Omental fat pad (tissue), 4 donors: ENCODE measurements around the gene ZNF609. TPM values are rescaled to one million over a fixed set of nuclear protein-coding genes. Genes with fewer than 3 reads are reported as not detected.
"Not testable (repeated sequence)": the region's sequence is repeated elsewhere in the genome, so short reads cannot be mapped to it uniquely, and the experiment has no call there.

Experiments
- ATAC-seq: fragments of 150-250 bp; one replicate; pipeline ENCODE4 v1.9.1; 2016; ENCODE audit warnings: mild to moderate bottlenecking, moderate library complexity; ENCODE audit not compliant: low FRiP score
- DNase-seq: peaks from one replicate; pipeline ENCODE4 v3.0.0-alpha.2; 2019; ENCODE audit warnings: low spot score
- total RNA-seq, 4 donors: library from RNA; depleted of rRNA; stranded (reverse); fragments of >200 nt; gene quantifications; one replicate each; pipeline ENCODE4 v1.1.0, GENCODE V29; 2016
- TF ChIP-seq, protein P1 (sequence below), 3 donors: fragments of 450-650 bp; IDR thresholded peaks; one replicate each; pipeline ENCODE4 v1.5.1; 2016 to 2017; ENCODE audit warnings: antibody characterized with exemption in 3 of 3, mild to moderate bottlenecking in 3 of 3, moderate library complexity in 2 of 3

Gene ZNF609
- total RNA-seq, 4 donors from 2014 or later: 26.1 to 32.4 (median 29.6) TPM

- ATAC-seq (no peak), DNase-seq (no peak)
- TF ChIP-seq, protein P1, sequence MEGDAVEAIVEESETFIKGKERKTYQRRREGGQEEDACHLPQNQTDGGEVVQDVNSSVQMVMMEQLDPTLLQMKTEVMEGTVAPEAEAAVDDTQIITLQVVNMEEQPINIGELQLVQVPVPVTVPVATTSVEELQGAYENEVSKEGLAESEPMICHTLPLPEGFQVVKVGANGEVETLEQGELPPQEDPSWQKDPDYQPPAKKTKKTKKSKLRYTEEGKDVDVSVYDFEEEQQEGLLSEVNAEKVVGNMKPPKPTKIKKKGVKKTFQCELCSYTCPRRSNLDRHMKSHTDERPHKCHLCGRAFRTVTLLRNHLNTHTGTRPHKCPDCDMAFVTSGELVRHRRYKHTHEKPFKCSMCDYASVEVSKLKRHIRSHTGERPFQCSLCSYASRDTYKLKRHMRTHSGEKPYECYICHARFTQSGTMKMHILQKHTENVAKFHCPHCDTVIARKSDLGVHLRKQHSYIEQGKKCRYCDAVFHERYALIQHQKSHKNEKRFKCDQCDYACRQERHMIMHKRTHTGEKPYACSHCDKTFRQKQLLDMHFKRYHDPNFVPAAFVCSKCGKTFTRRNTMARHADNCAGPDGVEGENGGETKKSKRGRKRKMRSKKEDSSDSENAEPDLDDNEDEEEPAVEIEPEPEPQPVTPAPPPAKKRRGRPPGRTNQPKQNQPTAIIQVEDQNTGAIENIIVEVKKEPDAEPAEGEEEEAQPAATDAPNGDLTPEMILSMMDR (IDR thresholded peaks at IDR 0.05): no peak
These were observed 126.0 kb downstream of the ZNF609 start for GRCh38 chr15:64586259-64586870.

DNA sequence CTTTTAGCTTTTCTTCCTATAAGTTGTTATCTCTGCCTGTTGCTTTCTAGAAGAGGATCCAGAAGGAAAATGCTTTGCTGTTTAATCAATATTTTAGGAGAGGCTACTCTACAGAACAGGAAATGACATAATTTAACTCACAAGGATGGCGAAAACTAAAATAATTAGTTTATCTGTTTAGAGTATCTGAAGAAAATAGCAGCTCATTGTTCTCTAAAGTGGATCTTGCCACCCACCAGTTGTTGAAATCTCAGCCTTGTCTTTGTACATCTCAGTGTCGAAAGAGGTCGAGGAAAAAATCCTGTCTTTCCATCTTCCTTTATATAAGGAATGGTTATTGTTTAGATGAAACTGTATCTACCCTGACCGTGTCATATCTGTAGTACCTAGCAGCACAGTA is 126.6 kb downstream of the ZNF609 start:
- TF ChIP-seq, protein P1 (IDR thresholded peaks at IDR 0.05): no peak

DNA sequence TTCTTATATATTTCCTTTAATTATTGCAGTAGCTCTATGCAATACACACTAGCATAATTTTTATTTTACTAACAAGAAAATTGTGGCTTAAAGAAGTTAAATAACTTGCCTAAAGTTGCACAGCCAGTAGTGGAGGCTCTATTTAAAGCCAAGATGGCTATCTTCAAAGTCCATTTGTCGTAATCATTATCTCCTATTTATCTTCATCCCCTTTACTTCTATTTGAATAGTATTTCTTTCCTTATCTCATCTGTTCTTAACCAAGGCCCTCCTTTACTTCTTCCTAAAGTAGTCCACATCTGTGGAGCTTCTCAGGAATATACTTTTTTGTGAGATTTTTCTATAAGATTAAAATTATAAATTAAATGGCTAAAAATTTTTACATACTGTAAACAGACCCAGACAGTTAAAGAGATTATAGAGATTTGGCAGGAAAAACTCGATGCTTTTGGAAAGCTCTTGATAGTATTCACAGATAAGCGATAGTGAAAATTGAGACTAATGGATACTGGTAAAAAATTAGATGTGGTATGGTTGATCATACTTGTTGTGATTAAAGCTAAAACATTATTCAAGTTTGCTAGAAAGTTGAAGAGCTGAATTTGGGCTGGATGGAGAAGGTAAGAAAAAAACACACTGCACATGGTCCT is 129.2 kb downstream of the ZNF609 start:
- TF ChIP-seq, protein P1 (IDR thresholded peaks at IDR 0.05): no peak
- ATAC-seq (no peak), DNase-seq (no peak)

More for the DNA sequence above, 126.6 kb downstream of the ZNF609 start:
- no peak for DNase-seq
- ATAC-seq: no peak

DNA sequence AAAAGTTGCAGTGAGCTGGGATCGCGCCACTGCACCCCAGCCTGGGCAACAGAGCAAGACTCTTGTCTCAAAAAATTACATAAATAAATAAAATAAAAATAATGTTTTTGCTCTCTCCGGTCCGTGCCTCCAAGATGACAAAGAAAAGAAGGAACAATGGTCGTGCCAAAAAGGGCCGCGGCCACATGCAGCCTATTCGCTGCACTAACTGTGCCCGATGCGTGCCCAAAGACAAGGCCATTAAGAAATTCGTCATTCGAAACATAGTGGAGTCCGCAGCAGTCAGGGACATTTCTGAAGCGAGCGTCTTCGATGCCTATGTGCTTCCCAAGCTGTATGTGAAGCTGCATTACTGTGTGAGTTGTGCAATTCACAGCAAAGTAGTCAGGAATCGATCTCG is 132.5 kb downstream of the ZNF609 start:
- not testable (repeated sequence) for ATAC-seq, DNase-seq

DNA sequence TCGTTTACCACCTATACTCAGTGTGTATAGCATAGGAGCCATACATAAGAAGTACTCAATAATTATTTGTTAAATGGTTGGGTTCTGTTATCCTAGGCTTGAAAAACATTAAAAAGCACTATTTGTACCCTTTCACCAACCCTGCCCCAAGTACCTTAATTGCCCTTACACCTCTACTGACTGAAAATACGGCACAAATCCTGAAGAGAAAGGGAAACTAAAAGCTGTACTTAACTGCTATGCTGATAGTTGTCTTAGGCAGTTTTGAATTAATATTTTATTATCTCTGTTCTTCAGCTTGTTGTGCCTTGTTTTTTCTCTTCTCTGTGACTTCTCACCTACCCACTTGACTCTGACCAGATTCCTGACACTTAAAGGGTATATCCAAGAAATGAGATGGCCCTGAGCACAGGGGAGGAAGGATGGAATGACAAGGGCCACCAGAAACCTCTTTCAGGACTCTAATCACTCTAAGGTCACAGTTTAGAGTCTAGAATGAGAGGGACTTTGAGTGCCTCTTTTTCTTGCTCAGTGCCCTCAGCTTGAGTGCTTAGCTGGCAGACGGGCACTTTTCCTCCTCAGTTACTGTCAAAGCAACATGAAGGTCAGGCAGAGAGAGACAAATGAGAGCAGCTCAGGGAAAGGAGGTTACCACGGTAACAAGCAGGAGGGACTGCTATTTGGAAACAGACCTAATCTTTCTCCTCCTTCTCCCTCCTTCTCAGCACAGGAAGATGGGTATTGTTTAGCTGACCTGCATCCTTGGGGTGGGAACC is 136.5 kb downstream of the ZNF609 start:
- TF ChIP-seq, protein P1 (IDR thresholded peaks at IDR 0.05): no peak
- ATAC-seq (peak; percentile 81), DNase-seq (no peak)

DNA sequence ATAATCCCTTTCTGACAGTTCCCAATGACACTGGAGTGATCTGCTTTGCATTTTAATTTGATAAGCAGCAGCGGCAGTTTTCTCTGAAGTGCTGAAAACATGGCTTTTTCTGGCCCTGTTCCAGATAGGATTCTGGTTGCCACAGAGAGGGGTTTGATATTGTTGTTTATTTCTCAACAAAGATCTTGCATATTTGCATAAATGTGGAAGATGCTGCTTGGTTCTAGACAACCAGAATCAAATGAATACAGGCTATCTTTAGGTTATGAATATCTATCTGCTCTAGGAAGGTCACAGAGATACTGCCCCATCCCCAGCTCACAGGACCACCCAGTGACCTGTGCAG is 137.1 kb downstream of the ZNF609 start:
- DNase-seq (no peak), ATAC-seq (no peak)
- TF ChIP-seq, protein P1 (IDR thresholded peaks at IDR 0.05): no peak

GRCh38 chr15:64599226-64599625 is 138.8 kb downstream of the ZNF609 start:
- TF ChIP-seq, protein P1 (IDR thresholded peaks at IDR 0.05): no peak
- ATAC-seq (no peak), DNase-seq (no peak)
